Peyer's patch (tissue), 4 donors: ENCODE results near the gene LETMD1. TPM values are rescaled to one million over a fixed set of nuclear protein-coding genes. Genes with fewer than 3 reads are reported as not detected.

Source experiments
- DNase-seq, 3 donors: peaks; one replicate each; pipeline ENCODE4 v3.0.0-alpha.2; 2017 to 2019
- H3K27ac ChIP-seq, 4 donors: fragments of 200-600 bp; sonication (generic); one replicate each; pipeline ENCODE4 v1.5.1; 2016 to 2019
- H3K27me3 ChIP-seq, 2 donors: fragments of 200-600 bp; sonication (generic); one replicate each; pipeline ENCODE4 v1.5.1; 2019
- H3K36me3 ChIP-seq, 3 donors: fragments of 200-600 bp; sonication (generic); one replicate each; pipeline ENCODE4 v1.5.1; 2016 to 2019
- H3K4me1 ChIP-seq, 4 donors: fragments of 200-600 bp; sonication (generic); one replicate each; pipeline ENCODE4 v1.5.1; 2016 to 2019
- H3K4me3 ChIP-seq, 4 donors: fragments of 200-600 bp; sonication (generic); 1 replicate in 3 of 4; 2 replicates in 1 of 4; pipeline ENCODE4 v1.5.1; 2016 to 2019; ENCODE audit warnings: mild to moderate bottlenecking in 1 of 4
- H3K9me3 ChIP-seq, 4 donors: fragments of 200-600 bp; sonication (generic); one replicate each; pipeline ENCODE4 v1.5.1; 2016 to 2019; ENCODE audit warnings: mild to moderate bottlenecking in 1 of 4
- CTCF ChIP-seq, 6 experiments: fragments of 450-650 bp in 4 of 6; fragments of 200-600 bp in 2 of 6; sonication (generic) in 1 of 6; IDR thresholded peaks; one replicate each; pipeline ENCODE4 v1.5.1; 2017 to 2019; ENCODE audit warnings: antibody characterized with exemption in 6 of 6, mild to moderate bottlenecking in 3 of 6, moderate library complexity in 1 of 6
- POLR2A ChIP-seq, 2 donors: fragments of 450-650 bp; IDR thresholded peaks; one replicate each; pipeline ENCODE4 v1.5.1; 2017; ENCODE audit warnings: antibody characterized with exemption in 2 of 2, mild to moderate bottlenecking in 2 of 2, moderate library complexity in 2 of 2
- total RNA-seq, 4 donors: library from RNA; depleted of rRNA; stranded (reverse); fragments of >200 nt; gene quantifications; one replicate each; pipeline ENCODE4 v1.1.0, GENCODE V29; 2016

Gene LETMD1
- total RNA-seq, 4 donors from 2014 or later: 55.3 to 155 (median 91.4) TPM

- Histone ChIP-seq H3K4me3 (no peak overlapping the region), H3K36me3 (no peaks in the 10 kb centered on the region), H3K27ac (no peak overlapping the region), H3K27me3 (no peaks in the 10 kb centered on the region), H3K4me1 (peaks cover 0 to 35% (median 6%) of the 10 kb centered on the region in 4 donors), H3K9me3 (no peaks in the 10 kb centered on the region)
- TF ChIP-seq POLR2A (IDR thresholded peaks at IDR 0.05) (no peak), CTCF (IDR thresholded peaks at IDR 0.05) (no peak)
- peak in 1 of 3 donors; percentile 27 for DNase-seq
Observed at GRCh38 chr12:51020448-51021182, 27.5 kb upstream of the LETMD1 start.

GRCh38 chr12:51021694-51022093, 26.4 kb upstream of the LETMD1 start:
- Histone ChIP-seq H3K27me3 (no peaks in the 10 kb centered on the region), H3K4me3 (no peak overlapping the region), H3K36me3 (no peaks in the 10 kb centered on the region), H3K4me1 (peaks cover 0 to 38% (median 8%) of the 10 kb centered on the region in 4 donors), H3K27ac (no peak overlapping the region), H3K9me3 (no peaks in the 10 kb centered on the region)
- TF ChIP-seq POLR2A (IDR thresholded peaks at IDR 0.05) (no peak), CTCF (IDR thresholded peaks at IDR 0.05) (no peak)
- no peak for DNase-seq

DNA sequence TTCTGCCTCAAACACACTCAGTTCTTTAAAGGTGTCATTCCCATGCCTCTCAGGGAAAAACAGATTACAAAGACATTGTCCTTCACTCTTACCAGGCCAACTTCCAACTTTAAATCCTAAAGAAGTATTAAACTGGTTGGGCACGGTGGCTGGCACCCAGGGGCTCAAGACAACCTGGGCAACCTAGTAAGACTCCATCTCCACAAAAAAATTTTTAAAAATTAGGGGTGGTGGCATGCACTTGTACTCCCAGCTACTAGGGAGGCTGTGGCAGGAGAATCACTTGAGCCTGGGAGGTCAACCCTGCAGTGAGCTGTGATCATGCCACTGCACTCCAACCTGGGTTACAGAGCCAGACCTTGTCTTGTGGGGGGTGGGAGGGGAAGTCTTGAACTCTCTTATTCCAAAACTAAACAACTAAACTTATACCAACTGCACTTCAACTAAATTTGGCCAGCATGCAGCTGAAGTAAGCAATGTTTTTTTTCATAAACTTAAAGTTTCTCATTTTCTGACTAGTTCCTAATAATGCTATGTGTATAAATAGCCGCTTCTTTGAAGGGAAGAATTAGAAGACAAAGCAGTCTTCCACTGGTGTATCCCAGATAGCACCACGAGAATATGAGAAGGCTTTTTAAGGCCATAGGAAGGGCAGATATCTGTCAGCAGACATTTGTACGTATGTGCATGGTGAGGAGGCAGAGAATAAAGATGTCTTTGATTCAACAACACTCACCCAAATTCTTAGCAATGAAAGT, 24.3 kb upstream of the LETMD1 start:
- no peak for TF ChIP-seq CTCF (IDR thresholded peaks at IDR 0.05)
- no peak for TF ChIP-seq POLR2A (IDR thresholded peaks at IDR 0.05)
- peak in 1 of 3 donors; percentile 41 for DNase-seq
- Histone ChIP-seq H3K27ac (peak overlapping the region; percentile 83 to 93 (median 88)), H3K27me3 (no peaks in the 10 kb centered on the region), H3K4me3 (peak overlapping the region; percentile 10 to 74 (median 42)), H3K4me1 (peaks cover 0 to 40% (median 8%) of the 10 kb centered on the region in 4 donors), H3K9me3 (no peaks in the 10 kb centered on the region), H3K36me3 (no peaks in the 10 kb centered on the region)

DNA sequence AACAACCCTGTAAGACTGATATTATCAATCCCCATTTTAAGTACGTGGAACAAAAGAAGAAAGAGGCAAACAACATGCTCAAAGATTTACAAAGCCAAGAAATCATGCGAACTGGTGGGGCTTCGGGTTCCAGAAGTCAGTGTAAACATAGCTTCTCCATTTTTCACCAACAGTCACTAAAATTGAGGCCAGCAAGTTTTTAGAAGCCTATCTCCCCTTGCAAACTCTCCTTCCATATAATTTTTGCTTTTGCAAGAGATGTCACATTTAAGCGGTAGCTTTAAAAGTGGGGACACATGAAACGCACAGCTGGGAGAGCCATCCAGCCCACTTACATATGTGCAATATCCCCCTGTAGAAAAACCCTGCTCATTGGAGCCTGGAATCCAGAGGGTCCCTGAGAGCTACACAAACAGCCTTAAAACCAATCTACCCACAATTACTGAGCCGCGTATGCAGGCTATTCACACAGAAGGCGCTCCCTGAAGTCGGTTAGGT, 22.7 kb upstream of the LETMD1 start:
- TF ChIP-seq CTCF (IDR thresholded peaks at IDR 0.05) (no peak), POLR2A (IDR thresholded peaks at IDR 0.05) (no peak)
- peak in 1 of 3 donors; percentile 43 for DNase-seq
- Histone ChIP-seq H3K4me1 (peaks cover 0 to 40% (median 8%) of the 10 kb centered on the region in 4 donors), H3K9me3 (no peaks in the 10 kb centered on the region), H3K4me3 (peak overlapping the region; percentile 64 to 91 (median 82)), H3K27ac (peak overlapping the region; percentile 83 to 93 (median 88)), H3K36me3 (no peaks in the 10 kb centered on the region), H3K27me3 (no peaks in the 10 kb centered on the region)

DNA sequence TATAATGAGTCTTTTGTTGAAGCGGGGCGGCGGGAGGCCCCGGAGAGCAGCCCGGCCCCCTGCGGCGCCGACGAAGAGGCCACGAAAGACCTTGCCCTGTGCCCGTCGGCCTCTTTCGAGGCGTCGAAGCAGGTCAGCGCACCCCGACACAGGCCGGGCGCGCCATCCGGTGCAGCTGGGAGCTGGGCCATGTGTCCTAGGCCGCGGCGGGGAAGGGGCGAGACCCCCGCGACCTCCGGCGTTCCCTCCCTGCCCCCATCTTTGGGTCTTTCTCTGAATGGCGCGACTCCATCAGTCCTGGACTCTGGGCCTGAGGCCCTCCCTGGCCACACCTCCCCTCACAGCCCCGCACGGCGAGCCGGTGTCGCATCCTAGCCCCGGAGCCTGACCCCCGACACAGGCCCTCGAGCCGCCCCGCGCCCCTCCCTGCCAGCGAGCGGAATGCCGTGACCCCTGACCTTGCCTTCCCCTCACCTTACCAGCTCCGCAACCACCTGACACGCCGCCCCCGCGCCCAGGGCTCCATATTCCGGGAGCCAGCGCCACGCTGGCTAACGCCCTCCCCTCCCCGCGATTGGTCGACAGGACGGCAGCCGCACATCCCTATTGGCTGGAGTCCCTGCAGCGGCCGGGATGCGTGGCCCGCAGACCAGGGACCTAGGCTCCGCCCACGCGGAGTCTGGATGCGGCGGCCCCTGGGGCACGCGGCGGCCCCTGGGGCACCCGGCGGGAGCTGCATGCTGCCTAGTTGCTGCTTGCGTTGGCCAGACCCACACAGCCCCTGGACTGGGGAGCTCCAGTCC, 22.1 kb upstream of the LETMD1 start, which contains the start of gene SLC11A2:
Gene SLC11A2, minus strand, starts transcription at position 549 of the 803 bp plus-strand sequence. CDS start 15,656 bp downstream, outside the sequence.
- DNase-seq: peak; percentile 93 to 97 (median 97)
- TF ChIP-seq POLR2A (IDR thresholded peaks at IDR 0.05) (peak; percentile 35 to 59), CTCF (IDR thresholded peaks at IDR 0.05) (peak in 2 of 6 experiments; percentile 23 to 30)
- peak within 1 kb of the TSS; percentile 64 to 91 (median 82) for H3K4me3 ChIP-seq
- peaks cover 0 to 40% (median 8%) of the 10 kb centered on the region in 4 donors for H3K4me1 ChIP-seq
- H3K27me3 ChIP-seq: no peaks in the 10 kb centered on the region
- H3K9me3 ChIP-seq: no peaks in the 10 kb centered on the region
- H3K36me3 ChIP-seq: no peaks in the 10 kb centered on the region
- peak within 1 kb of the TSS; percentile 83 to 93 (median 88) for H3K27ac ChIP-seq
